Neural cell (in vitro differentiated cells): ENCODE data around the gene MAST4. TPM values are rescaled to one million over a fixed set of nuclear protein-coding genes. Genes with fewer than 3 reads are reported as not detected.

ENCODE experiments used
- H2AFZ ChIP-seq: fragments of 200-600, 300-800 bp; sonication (generic), shearing (Covaris generic); 2 replicates; pipeline ENCODE4 v1.6.0; 2014; ENCODE audit warnings: low read depth, mild to moderate bottlenecking, antibody characterized with exemption, low read length, moderate library complexity
- H3F3A ChIP-seq: fragments of 200-600 bp; shearing (Covaris generic); 2 replicates; pipeline ENCODE4 v1.6.1; 2016; ENCODE audit warnings: mild to moderate bottlenecking, moderate library complexity, mixed read lengths, antibody characterized with exemption, low read length; ENCODE audit not compliant: insufficient read depth, poor library complexity, severe bottlenecking
- H3K27ac ChIP-seq: fragments of 200-600, 300-800 bp; sonication (generic), shearing (Covaris generic); 2 replicates; pipeline ENCODE4 v1.5.1; 2014; ENCODE audit warnings: mild to moderate bottlenecking, low read length, moderate library complexity
- H3K27me3 ChIP-seq: fragments of 300-800, 200-600 bp; sonication (generic), shearing (Covaris generic); 2 replicates; pipeline ENCODE4 v1.6.0; 2014; ENCODE audit warnings: mild to moderate bottlenecking, low read depth, low read length, moderate library complexity; ENCODE audit not compliant: insufficient read depth
- H3K36me3 ChIP-seq: fragments of 300-800, 200-600 bp; sonication (generic), shearing (Covaris generic); 2 replicates; pipeline ENCODE4 v1.5.1; 2014; ENCODE audit warnings: mild to moderate bottlenecking, antibody characterized with exemption, low read length, moderate library complexity; ENCODE audit not compliant: insufficient read depth
- H3K4me2 ChIP-seq: fragments of 300-800, 200-600 bp; sonication (generic), shearing (Covaris generic); 2 replicates; pipeline ENCODE4 v1.6.0; 2014; ENCODE audit warnings: mild to moderate bottlenecking, low read length
- H3K4me3 ChIP-seq: fragments of 300-800, 200-600 bp; sonication (generic), shearing (Covaris generic); 2 replicates; pipeline ENCODE4 v1.5.1; 2014; ENCODE audit warnings: mild to moderate bottlenecking, low read length, moderate library complexity
- H3K79me2 ChIP-seq: fragments of 200-600 bp; shearing (Covaris generic); replicated peaks from 2 replicates; pipeline ENCODE4 v1.6.0; 2014; ENCODE audit warnings: mild to moderate bottlenecking, low read length, moderate library complexity; ENCODE audit not compliant: insufficient read depth
- H3K9ac ChIP-seq: fragments of 300-800, 200-600 bp; sonication (generic), shearing (Covaris generic); 2 replicates; pipeline ENCODE4 v1.6.1; 2016; ENCODE audit warnings: mild to moderate bottlenecking, low read length, mixed read lengths
- H3K9me2 ChIP-seq: fragments of 200-600 bp; shearing (Covaris generic); 2 replicates; pipeline ENCODE4 v1.6.1; 2016; ENCODE audit warnings: mild to moderate bottlenecking, low read length, mixed read lengths; ENCODE audit not compliant: insufficient read depth
- H3K9me3 ChIP-seq: fragments of 200-600, 300-800 bp; sonication (generic), shearing (Covaris generic); 2 replicates; pipeline ENCODE4 v1.6.1; 2016; ENCODE audit warnings: mild to moderate bottlenecking, mixed run types, low read length, moderate library complexity, mixed read lengths
- H4K20me1 ChIP-seq: fragments of 200-600 bp; shearing (Covaris generic); 2 replicates; pipeline ENCODE4 v1.6.1; 2016; ENCODE audit warnings: mild to moderate bottlenecking, mixed run types; ENCODE audit not compliant: insufficient read depth
- EP300 ChIP-seq: fragments of 450-650 bp; conservative IDR thresholded peaks from 2 replicates; pipeline ENCODE4 v1.6.1; 2014; ENCODE audit warnings: antibody characterized with exemption, mild to moderate bottlenecking, moderate library complexity; ENCODE audit not compliant: poor library complexity, severe bottlenecking
- EZH2 ChIP-seq: fragments of 200-600, 300-800 bp; shearing (Covaris generic), sonication (generic); IDR thresholded peaks from 2 replicates; pipeline ENCODE4 v1.6.1; 2014; ENCODE audit warnings: antibody characterized with exemption, low read length, borderline replicate concordance, mild to moderate bottlenecking; ENCODE audit not compliant: insufficient read depth, poor library complexity, severe bottlenecking
- MXI1 ChIP-seq: fragments of 450-650 bp; conservative IDR thresholded peaks from 2 replicates; pipeline ENCODE4 v1.6.1; 2014; ENCODE audit warnings: antibody characterized with exemption, mild to moderate bottlenecking; ENCODE audit not compliant: poor library complexity, severe bottlenecking
- POLR2AphosphoS5 ChIP-seq: IDR thresholded peaks from 2 replicates; pipeline ENCODE4 v1.6.1; 2012
- RAD21 ChIP-seq: fragments of 450-650 bp; conservative IDR thresholded peaks from 2 replicates; pipeline ENCODE4 v1.6.1; 2014; ENCODE audit warnings: antibody characterized with exemption, mild to moderate bottlenecking, moderate library complexity
- SMC3 ChIP-seq: fragments of 450-650 bp; conservative IDR thresholded peaks from 2 replicates; pipeline ENCODE4 v1.6.1; 2014; ENCODE audit warnings: antibody characterized with exemption, mild to moderate bottlenecking, moderate library complexity; ENCODE audit not compliant: poor library complexity
- TAF1 ChIP-seq: IDR thresholded peaks from 2 replicates; pipeline ENCODE4 v1.6.1; 2012; ENCODE audit warnings: low read depth
- polyA plus RNA-seq: library from polyadenylated mRNA; depleted of rRNA; stranded (reverse); fragments of >200 nt; gene quantifications from 2 replicates; pipeline ENCODE4 v1.2.3, GENCODE V29; 2014
- TF ChIP-seq, protein P1 (sequence below): IDR thresholded peaks from 2 replicates; pipeline ENCODE4 v1.6.1; 2012; ENCODE audit warnings: borderline replicate concordance
- TF ChIP-seq, protein P2 (sequence below): fragments of 450-650 bp; IDR thresholded peaks from 2 replicates; pipeline ENCODE4 v1.5.1; 2014; ENCODE audit warnings: antibody characterized with exemption, mild to moderate bottlenecking, moderate library complexity; ENCODE audit not compliant: poor library complexity, severe bottlenecking

The MAST4 gene
- polyA plus RNA-seq, 1 donor from 2014 or later = 2.3 TPM

DNA sequence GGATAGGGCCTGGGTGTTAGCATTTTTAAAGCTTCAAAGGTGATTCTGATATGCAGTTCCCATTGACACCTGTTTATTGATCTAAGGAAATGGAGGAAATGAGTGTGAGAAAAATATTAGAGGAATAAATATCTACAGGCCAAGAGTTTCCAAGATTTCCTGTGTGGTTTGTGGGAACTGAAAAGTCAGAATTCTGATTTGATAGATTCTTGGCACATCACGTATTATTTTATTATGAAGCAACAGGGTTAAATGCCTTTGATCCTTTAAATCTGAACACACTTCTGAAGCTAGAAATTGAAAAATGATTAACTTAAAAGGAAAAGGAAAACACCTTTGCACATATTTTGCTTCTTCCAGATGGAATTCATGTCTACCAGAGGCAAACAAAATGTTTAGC, 486.7 kb downstream of the MAST4 start (continued):
- no peak for TF ChIP-seq MXI1
- TF ChIP-seq EP300 = no peak

DNA sequence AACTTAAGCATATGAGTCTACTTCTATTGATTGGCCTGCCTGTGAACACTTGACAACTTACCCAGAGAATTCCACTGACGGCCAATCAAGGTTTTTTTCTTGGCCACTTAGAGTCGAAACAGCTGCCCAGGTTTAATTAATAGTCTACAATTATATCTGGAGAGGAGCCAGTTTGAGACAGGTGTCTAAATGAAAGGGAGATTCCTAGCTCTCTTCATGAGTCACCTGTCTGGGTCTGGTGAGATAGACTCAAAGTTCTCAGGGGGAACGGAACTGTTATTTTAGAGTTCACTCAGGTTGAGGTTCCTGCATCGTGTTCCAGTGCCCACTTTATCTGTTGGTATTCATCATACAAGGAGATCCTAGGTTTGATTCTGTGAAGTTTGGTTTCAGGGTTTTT, 489.4 kb downstream of the MAST4 start:
- Histone ChIP-seq H2AFZ (no peak overlapping the region), H3K4me3 (no peak overlapping the region), H3K36me3 (no peaks in the 10 kb centered on the region), H3K9ac (no peak overlapping the region), H3K4me2 (no peak overlapping the region), H3K9me3 (no peaks in the 10 kb centered on the region), H3K9me2 (no peaks in the 10 kb centered on the region), H4K20me1 (no peaks in the 10 kb centered on the region), H3K79me2 (no peaks in the 10 kb centered on the region), H3F3A (no peaks in the 10 kb centered on the region), H3K27ac (no peak overlapping the region), H3K27me3 (no peaks in the 10 kb centered on the region)
- TF ChIP-seq EP300 (no peak), MXI1 (no peak), SMC3 (no peak), EZH2 (no peak), RAD21 (no peak), TAF1 (no peak), POLR2AphosphoS5 (no peak)
- TF ChIP-seq, protein P1, sequence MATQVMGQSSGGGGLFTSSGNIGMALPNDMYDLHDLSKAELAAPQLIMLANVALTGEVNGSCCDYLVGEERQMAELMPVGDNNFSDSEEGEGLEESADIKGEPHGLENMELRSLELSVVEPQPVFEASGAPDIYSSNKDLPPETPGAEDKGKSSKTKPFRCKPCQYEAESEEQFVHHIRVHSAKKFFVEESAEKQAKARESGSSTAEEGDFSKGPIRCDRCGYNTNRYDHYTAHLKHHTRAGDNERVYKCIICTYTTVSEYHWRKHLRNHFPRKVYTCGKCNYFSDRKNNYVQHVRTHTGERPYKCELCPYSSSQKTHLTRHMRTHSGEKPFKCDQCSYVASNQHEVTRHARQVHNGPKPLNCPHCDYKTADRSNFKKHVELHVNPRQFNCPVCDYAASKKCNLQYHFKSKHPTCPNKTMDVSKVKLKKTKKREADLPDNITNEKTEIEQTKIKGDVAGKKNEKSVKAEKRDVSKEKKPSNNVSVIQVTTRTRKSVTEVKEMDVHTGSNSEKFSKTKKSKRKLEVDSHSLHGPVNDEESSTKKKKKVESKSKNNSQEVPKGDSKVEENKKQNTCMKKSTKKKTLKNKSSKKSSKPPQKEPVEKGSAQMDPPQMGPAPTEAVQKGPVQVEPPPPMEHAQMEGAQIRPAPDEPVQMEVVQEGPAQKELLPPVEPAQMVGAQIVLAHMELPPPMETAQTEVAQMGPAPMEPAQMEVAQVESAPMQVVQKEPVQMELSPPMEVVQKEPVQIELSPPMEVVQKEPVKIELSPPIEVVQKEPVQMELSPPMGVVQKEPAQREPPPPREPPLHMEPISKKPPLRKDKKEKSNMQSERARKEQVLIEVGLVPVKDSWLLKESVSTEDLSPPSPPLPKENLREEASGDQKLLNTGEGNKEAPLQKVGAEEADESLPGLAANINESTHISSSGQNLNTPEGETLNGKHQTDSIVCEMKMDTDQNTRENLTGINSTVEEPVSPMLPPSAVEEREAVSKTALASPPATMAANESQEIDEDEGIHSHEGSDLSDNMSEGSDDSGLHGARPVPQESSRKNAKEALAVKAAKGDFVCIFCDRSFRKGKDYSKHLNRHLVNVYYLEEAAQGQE = no peak
- TF ChIP-seq, protein P2, sequence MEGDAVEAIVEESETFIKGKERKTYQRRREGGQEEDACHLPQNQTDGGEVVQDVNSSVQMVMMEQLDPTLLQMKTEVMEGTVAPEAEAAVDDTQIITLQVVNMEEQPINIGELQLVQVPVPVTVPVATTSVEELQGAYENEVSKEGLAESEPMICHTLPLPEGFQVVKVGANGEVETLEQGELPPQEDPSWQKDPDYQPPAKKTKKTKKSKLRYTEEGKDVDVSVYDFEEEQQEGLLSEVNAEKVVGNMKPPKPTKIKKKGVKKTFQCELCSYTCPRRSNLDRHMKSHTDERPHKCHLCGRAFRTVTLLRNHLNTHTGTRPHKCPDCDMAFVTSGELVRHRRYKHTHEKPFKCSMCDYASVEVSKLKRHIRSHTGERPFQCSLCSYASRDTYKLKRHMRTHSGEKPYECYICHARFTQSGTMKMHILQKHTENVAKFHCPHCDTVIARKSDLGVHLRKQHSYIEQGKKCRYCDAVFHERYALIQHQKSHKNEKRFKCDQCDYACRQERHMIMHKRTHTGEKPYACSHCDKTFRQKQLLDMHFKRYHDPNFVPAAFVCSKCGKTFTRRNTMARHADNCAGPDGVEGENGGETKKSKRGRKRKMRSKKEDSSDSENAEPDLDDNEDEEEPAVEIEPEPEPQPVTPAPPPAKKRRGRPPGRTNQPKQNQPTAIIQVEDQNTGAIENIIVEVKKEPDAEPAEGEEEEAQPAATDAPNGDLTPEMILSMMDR = no peak

DNA sequence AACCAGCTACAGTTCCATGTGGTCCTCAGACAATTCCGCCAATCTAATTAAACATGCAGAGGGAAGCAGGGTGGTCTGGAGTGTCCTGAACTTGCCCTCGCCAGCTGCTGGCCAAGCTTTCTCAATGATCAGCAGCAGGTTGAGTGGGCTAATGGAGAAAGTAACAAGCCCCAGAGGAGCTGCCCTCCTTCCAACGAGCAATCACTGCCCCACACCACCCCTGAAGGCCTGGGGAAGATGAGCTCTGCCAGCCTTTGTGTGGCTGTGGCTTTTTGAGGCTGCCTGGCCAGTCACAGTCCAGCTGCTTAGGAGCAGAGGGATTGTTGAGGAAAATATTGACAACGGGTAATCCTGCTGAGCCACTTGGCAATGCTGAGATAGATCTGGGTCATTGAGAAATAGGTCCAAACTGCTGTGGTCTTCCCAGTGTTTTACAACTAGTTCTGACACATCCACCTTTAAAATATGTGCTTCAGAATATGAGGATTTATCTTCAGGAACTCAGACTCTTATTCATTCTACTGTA, 493.1 kb downstream of the MAST4 start:
- no peaks in the 10 kb centered on the region for H3K9me2 ChIP-seq
- no peaks in the 10 kb centered on the region for H3K79me2 ChIP-seq
- H3K36me3 ChIP-seq = no peaks in the 10 kb centered on the region
- no peaks in the 10 kb centered on the region for H4K20me1 ChIP-seq
- H3K9me3 ChIP-seq = no peaks in the 10 kb centered on the region
- no peak overlapping the region for H2AFZ ChIP-seq
- no peak overlapping the region for H3K4me3 ChIP-seq
- H3K27me3 ChIP-seq = no peaks in the 10 kb centered on the region
- no peak overlapping the region for H3K4me2 ChIP-seq
- TF ChIP-seq MXI1 (no peak), EZH2 (no peak), SMC3 (no peak), TAF1 (no peak), RAD21 (no peak)
- no peak overlapping the region for H3K9ac ChIP-seq
- H3K27ac ChIP-seq = no peak overlapping the region
- no peaks in the 10 kb centered on the region for H3F3A ChIP-seq
